NCI-H2227 (cell line): Measurements from ENCODE around the gene DISP2.

ENCODE experiments used
- DNase-seq: peaks from one replicate; lab custom pipeline; 2025; ENCODE audit not compliant: unreplicated experiment; lab: John Stamatoyannopoulos, UW

Gene DISP2

GRCh38 chr15:40328176-40328575 lies 29.8 kb upstream of the DISP2 start:
- DNase-seq = no peak

GRCh38 chr15:40328751-40329150 lies 29.3 kb upstream of the DISP2 start:
- DNase-seq = no peak

- no peak for DNase-seq
Observed at GRCh38 chr15:40329804-40330203, 28.2 kb upstream of the DISP2 start.

- peak; percentile 22 for DNase-seq
Observed at GRCh38 chr15:40330368-40330836, 27.6 kb upstream of the DISP2 start.

- no peak for DNase-seq
Observed at GRCh38 chr15:40331026-40331425, 27.0 kb upstream of the DISP2 start.

GRCh38 chr15:40331637-40332036 lies 26.4 kb upstream of the DISP2 start:
- DNase-seq = no peak

- DNase-seq = no peak
Observed at GRCh38 chr15:40332113-40332781, 25.8 kb upstream of the DISP2 start.

DNA sequence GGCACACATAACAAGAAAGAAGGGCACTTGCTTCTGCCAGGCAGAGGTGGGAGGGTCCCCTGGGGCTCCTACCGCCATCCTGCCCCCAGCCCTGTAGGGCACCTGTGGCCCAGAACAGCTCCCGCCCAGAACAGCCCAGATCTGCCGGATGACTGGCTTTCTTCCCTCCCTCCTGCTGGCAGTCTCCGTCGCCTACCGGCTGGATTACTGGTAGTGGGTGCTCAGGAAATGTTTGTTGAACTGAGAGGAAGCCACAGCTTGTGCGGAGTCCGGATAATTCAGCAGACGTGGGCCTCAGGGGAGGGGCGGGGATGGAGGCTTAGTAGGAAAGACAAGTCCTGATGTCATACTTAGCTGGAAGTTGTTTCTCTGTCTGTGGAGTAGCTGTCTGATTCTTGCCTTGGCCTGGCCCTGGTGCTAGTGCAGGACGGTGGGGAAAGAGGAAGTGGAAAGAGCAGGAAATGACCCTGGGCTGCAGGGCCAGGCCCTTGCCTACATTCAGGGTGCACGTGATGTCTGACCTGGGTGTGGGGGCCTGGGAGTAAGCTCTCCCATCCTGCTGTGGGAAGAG lies 24.0 kb upstream of the DISP2 start:
- no peak for DNase-seq

GRCh38 chr15:40334541-40334940 lies 23.5 kb upstream of the DISP2 start:
- no peak for DNase-seq

- DNase-seq = no peak
Observed at GRCh38 chr15:40334941-40335795, 22.9 kb upstream of the DISP2 start.

- peak; percentile 13 for DNase-seq
Observed at GRCh38 chr15:40335938-40336743, 21.9 kb upstream of the DISP2 start.

- DNase-seq = no peak
Observed at GRCh38 chr15:40336744-40337122, 21.3 kb upstream of the DISP2 start.

DNA sequence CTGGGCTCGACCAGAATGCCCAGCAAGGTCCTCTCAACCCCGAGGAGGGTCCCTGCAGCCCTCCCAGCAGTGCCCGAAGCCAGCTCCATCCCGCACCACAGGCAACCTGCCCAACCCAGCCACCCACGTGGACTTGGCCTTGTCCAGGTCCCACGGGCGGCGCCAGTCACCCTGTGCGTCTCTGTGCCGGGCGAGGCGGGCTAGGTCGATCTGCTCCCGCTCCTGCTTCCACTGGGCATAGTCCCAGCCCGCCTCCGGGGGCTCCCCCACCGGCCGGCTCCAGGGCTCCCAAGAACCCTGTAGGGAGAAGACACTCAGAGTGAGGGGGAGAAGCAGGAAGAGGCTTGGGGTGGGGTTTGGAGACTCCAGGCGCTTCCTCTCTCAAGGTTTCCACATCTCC lies 20.4 kb upstream of the DISP2 start:
- DNase-seq = no peak

DNA sequence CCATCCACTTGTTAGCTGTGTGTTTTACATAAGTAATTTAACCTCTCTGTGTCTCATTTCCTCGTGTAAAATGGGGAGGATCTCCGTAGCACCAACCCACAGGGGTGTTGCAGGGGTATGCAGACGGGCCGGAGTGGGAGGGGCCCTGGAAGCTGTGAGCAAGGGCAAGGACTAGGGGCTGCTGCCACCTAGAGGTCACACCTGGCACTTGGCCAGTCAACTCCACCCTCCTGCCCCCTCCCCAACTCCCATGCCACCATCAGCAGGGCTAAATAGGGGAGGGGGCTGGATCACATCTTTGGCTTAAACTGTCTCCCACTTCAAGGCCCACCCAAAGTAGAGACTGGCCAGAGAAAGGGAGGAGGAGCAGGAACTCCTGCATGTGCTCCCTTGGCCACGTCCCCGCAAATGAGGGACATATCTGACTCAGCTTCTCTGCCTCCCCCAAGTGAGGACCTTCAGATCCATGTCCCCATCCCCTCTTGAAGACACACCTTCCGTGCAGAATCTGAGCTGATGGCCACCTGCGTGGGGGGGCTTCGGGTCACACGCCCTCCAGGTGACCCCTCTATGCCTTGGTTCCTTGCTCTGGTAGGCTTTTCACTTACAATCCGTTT lies 19.9 kb upstream of the DISP2 start:
- peak; percentile 69 for DNase-seq

- DNase-seq = no peak
Observed at GRCh38 chr15:40338921-40339620, 18.9 kb upstream of the DISP2 start.

GRCh38 chr15:40339621-40339945 lies 18.4 kb upstream of the DISP2 start:
- no peak for DNase-seq

DNA sequence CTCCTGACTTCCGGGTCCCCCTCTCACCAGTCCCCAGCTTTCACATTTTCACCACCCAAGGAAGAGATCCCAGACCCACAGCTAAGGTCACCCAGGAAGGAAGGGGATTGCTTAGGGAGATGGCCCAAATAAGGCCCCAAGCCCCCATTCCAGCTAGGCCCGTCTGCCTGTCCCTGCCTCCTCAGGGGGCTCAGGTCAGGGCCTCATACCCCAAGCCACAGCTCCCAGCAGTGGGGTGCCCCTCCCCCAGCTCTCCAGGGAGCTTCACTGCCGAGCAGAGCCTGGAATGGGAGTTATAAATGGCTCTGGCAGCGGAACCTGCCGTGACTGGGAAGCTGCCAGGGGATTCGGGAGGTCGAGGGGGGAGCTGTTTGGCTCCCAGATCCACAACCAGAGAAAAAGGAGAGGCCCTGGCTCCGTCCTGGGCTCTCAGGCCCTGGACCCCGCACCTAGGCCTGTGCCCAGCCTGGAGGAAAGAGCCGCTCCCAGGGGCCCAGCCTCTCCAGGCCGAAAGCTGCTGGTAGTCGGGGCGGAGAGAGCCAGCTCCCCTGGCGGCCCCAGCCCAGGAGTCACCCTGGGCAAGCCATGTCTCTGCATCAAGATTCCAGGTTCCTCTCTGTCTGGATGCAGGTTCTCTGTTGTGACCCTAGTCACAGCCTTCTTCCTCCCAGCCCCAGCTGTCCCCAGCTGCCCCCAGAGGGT lies 17.8 kb upstream of the DISP2 start:
- no peak for DNase-seq

GRCh38 chr15:40340740-40341400 lies 17.1 kb upstream of the DISP2 start, which contains the start of gene CCDC9B:
Gene CCDC9B (minus strand): TSS chr15:40340939. CDS start chr15:40340819, 120 bp downstream.
- DNase-seq = peak; percentile 59
